ENCODE data around the gene DNAJC5G. TPM values are rescaled to one million over a fixed set of nuclear protein-coding genes. Genes with fewer than 3 reads are reported as not detected.

The DNAJC5G gene
- total RNA-seq, 6 experiments from 2014 or later: not detected

DNA sequence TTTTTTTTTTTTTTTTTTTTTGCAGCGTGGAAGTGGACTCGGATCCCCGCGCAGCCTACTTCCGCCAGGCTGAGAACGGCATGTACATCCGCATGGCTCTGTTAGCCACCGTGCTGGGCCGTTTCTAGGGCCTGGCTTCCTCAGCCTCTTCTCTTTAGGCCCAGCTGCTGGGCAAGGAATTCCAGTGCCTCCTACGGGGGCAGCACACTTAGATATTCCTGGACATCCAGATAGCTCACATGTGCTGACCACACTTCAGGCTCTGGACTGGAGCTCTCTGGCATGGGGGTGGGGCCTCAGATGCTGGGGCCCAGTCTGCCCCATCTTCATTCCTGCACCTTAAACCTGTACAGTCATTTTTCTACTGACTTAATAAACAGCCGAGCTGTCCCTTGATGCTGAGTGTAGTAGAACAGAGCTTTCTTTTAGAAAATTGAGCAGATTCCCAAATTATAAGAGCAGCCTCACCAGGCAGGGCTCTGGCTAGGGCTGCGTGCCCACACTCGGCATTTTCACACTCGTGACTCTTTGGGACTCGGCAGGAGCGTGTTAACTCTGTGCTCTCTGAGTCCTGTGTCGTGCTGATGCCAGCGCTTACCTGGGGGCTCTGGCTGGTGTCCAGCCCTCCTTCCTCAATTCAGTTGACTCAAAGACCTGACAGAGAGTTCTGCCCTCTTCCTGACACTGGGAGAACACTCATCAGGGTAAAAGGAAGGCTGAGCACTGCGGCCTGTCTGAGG lies 31.7 kb upstream of the DNAJC5G start:
- Histone ChIP-seq H3K27ac (no peak overlapping the region), H3K4me1 (no peaks in the 10 kb centered on the region), H3K9me3 (no peaks in the 10 kb centered on the region), H3K36me3 (peaks cover 0 to 55% (median 22%) of the 10 kb centered on the region in 4 donors), H3K4me3 (no peak overlapping the region), H3K27me3 (no peaks in the 10 kb centered on the region)
- TF ChIP-seq POLR2A (IDR thresholded peaks at IDR 0.05): no peak
- TF ChIP-seq, protein P1, sequence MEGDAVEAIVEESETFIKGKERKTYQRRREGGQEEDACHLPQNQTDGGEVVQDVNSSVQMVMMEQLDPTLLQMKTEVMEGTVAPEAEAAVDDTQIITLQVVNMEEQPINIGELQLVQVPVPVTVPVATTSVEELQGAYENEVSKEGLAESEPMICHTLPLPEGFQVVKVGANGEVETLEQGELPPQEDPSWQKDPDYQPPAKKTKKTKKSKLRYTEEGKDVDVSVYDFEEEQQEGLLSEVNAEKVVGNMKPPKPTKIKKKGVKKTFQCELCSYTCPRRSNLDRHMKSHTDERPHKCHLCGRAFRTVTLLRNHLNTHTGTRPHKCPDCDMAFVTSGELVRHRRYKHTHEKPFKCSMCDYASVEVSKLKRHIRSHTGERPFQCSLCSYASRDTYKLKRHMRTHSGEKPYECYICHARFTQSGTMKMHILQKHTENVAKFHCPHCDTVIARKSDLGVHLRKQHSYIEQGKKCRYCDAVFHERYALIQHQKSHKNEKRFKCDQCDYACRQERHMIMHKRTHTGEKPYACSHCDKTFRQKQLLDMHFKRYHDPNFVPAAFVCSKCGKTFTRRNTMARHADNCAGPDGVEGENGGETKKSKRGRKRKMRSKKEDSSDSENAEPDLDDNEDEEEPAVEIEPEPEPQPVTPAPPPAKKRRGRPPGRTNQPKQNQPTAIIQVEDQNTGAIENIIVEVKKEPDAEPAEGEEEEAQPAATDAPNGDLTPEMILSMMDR (IDR thresholded peaks at IDR 0.05): no peak
- ATAC-seq (no peak), DNase-seq (no peak)
- intact Hi-C loops (cut with DNase I): no loop called here
- WGBS (ENCODE audit: insufficient coverage, low coverage, low lambda C conversion rate, missing lambda C conversion rate): 92% methylated on average over 6 of the region's 19 CpGs

DNA sequence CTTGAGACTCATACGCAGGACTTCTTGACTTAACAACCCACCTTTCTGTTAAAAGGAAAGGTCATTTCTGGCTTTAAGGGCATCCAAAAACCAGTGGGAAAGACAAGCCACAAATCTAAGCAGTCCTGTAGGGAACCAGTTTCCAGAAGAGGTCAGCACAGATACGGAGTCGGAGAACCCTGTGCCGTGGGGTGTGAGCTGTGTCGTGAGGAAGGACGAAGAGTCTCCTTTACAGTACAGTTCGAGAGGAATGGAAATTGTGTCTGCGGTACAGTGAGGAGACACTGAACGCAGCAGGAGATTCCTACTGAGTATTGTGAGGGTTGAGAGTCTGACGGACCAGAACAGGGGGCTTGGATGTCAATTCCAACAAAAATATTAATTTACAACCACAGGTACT lies 30.1 kb upstream of the DNAJC5G start:
- WGBS (ENCODE audit: insufficient coverage, low coverage, low lambda C conversion rate, missing lambda C conversion rate): 79% methylated on average over 10 of the region's 10 CpGs
- no peaks in the 10 kb centered on the region for H3K4me1 ChIP-seq

DNA sequence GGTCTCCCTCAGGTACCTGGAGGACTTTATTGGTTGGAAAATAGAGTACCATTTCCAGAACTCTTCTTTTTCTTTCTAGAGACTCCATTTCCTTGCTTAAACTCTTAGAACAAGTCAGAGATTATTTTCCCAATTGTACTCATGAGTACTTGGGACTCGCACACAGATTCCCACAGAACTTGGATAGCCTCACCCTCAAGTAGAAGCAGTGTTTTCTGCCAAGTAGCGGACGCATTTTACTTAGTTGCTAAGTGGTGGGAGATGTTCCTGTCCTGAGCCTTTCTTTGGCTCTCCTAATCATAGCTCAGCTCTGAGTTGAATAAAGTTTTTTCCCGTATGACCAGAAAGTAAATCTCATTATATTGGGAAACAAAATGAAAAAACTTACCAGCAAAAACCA lies 29.6 kb upstream of the DNAJC5G start:
- H3K27me3 ChIP-seq: no peaks in the 10 kb centered on the region
- no peak for DNase-seq
- H3K9me3 ChIP-seq: no peaks in the 10 kb centered on the region
- H3K4me1 ChIP-seq: no peaks in the 10 kb centered on the region
- TF ChIP-seq, protein P1 (IDR thresholded peaks at IDR 0.05): no peak
- no peak for TF ChIP-seq POLR2A (IDR thresholded peaks at IDR 0.05)
- intact Hi-C loops (cut with DNase I): no loop called here
- WGBS (ENCODE audit: insufficient coverage, low coverage, low lambda C conversion rate, missing lambda C conversion rate): 64% methylated on average over 4 of the region's 4 CpGs
- no peak for ATAC-seq
- no peak overlapping the region for H3K27ac ChIP-seq
- peaks cover 0 to 34% (median 14%) of the 10 kb centered on the region in 4 donors for H3K36me3 ChIP-seq
- no peak overlapping the region for H3K4me3 ChIP-seq

More for the DNA sequence above, 30.1 kb upstream of the DNAJC5G start:
- peaks cover 0 to 40% (median 14%) of the 10 kb centered on the region in 4 donors for H3K36me3 ChIP-seq
- no peak for DNase-seq
- H3K27me3 ChIP-seq: no peaks in the 10 kb centered on the region
- H3K4me3 ChIP-seq: no peak overlapping the region
- H3K9me3 ChIP-seq: no peaks in the 10 kb centered on the region
- no peak for ATAC-seq
- no peak for TF ChIP-seq POLR2A (IDR thresholded peaks at IDR 0.05)
- TF ChIP-seq, protein P1 (IDR thresholded peaks at IDR 0.05): no peak
- intact Hi-C loops (cut with DNase I): no loop called here
- H3K27ac ChIP-seq: no peak overlapping the region

DNA sequence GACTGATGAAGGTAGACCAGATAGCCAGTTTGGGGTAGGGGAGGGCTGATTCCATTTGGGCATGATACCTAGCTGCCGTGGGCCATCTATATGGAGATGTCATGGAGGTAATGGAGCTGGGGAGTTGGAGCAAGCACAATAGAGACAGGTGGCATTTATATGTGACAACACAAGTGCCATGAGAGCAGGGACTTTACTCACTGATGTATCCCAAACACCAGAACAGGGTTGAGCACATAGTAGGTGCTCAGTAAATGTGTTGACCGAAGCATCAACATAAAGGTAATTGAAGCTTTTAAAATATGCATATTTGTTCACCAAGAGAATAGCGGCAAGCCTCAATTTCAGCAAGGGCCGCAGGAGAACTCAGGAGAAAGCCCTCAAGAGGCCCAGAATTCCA lies 27.3 kb upstream of the DNAJC5G start:
- TF ChIP-seq, protein P1 (IDR thresholded peaks at IDR 0.05): no peak
- no peak for TF ChIP-seq POLR2A (IDR thresholded peaks at IDR 0.05)
- no peak overlapping the region for H3K4me3 ChIP-seq
- 58% methylated on average over 4 of the region's 4 CpGs for WGBS (ENCODE audit: insufficient coverage, low coverage, low lambda C conversion rate, missing lambda C conversion rate)
- H3K36me3 ChIP-seq: peaks cover 0 to 12% (median 4%) of the 10 kb centered on the region in 4 donors
- intact Hi-C loops (cut with DNase I): no loop called here
- no peaks in the 10 kb centered on the region for H3K4me1 ChIP-seq
- H3K27ac ChIP-seq: no peak overlapping the region
- H3K9me3 ChIP-seq: no peaks in the 10 kb centered on the region
- ATAC-seq (no peak), DNase-seq (no peak)
- H3K27me3 ChIP-seq: no peaks in the 10 kb centered on the region

Data from right lobe of liver (tissue), 6 donors.